Ascending aorta (tissue), 2 donors: Measurements from ENCODE around the gene ZFYVE9. TPM values are rescaled to one million over a fixed set of nuclear protein-coding genes. Genes with fewer than 3 reads are reported as not detected.
"Not testable (repeated sequence)": the region's sequence is repeated elsewhere in the genome, so short reads cannot be mapped to it uniquely, and the experiment has no call there.

Source experiments
- DNase-seq, 2 donors: peaks; one replicate each; pipeline ENCODE4 v3.0.0-alpha.2; 2019; ENCODE audit warnings: low spot score in 2 of 2
- H3K27ac ChIP-seq, 2 donors: fragments of 200-600 bp; sonication (generic); one replicate each; pipeline ENCODE4 v1.5.1; 2016 to 2017; ENCODE audit warnings: mild to moderate bottlenecking in 1 of 2
- H3K27me3 ChIP-seq: fragments of 200-600 bp; sonication (generic); one replicate; pipeline ENCODE4 v1.5.1; 2017
- H3K36me3 ChIP-seq, 2 donors: fragments of 200-600 bp; sonication (generic); one replicate each; pipeline ENCODE4 v1.5.1; 2016
- H3K4me1 ChIP-seq, 2 donors: fragments of 200-600 bp; sonication (generic); one replicate each; pipeline ENCODE4 v1.5.1; 2016 to 2017; ENCODE audit warnings: mild to moderate bottlenecking in 1 of 2
- H3K4me3 ChIP-seq, 2 donors: fragments of 200-600 bp; sonication (generic); one replicate each; pipeline ENCODE4 v1.5.1; 2016 to 2017; ENCODE audit warnings: mild to moderate bottlenecking in 1 of 2
- H3K9me3 ChIP-seq, 2 donors: fragments of 200-600 bp; sonication (generic); one replicate each; pipeline ENCODE4 v1.5.1; 2016
- CTCF ChIP-seq, 3 experiments: fragments of 200-600 bp in 2 of 3; fragments of 450-650 bp in 1 of 3; sonication (generic) in 2 of 3; IDR thresholded peaks; one replicate each; pipeline ENCODE4 v1.5.1; 2016 to 2019; ENCODE audit warnings: antibody characterized with exemption in 3 of 3, mild to moderate bottlenecking in 1 of 3, moderate library complexity in 1 of 3
- intact Hi-C: fragments of 100-400 bp; cut with DNase I; formaldehyde crosslinking; loops from one replicate; pipeline ENCODE4 v1.15.1; 2023
- total RNA-seq: library from RNA; depleted of rRNA; stranded (reverse); fragments of >200 nt; gene quantifications from one replicate; pipeline ENCODE4 v1.1.0, GENCODE V29; 2016

ZFYVE9 gene
- total RNA-seq, 1 donor from 2014 or later: 8.1 TPM

- DNase-seq: no peak
- Histone ChIP-seq H3K27ac (no peak overlapping the region), H3K27me3 (no peaks in the 10 kb centered on the region), H3K4me3 (no peak overlapping the region), H3K4me1 (no peaks in the 10 kb centered on the region), H3K36me3 (peaks cover 0 to 5% of the 10 kb centered on the region in 2 donors), H3K9me3 (no peaks in the 10 kb centered on the region)
- TF ChIP-seq CTCF (IDR thresholded peaks at IDR 0.05): no peak
- intact Hi-C loops: no loop called here
Measured at GRCh38 chr1:52162947-52163346, 21.1 kb downstream of the ZFYVE9 start.

GRCh38 chr1:52164604-52165003, 22.7 kb downstream of the ZFYVE9 start:
- no peak for TF ChIP-seq CTCF (IDR thresholded peaks at IDR 0.05)
- no peak for DNase-seq
- H3K9me3 ChIP-seq: no peaks in the 10 kb centered on the region
- no peak overlapping the region for H3K4me3 ChIP-seq
- intact Hi-C loops: no loop called here
- peaks cover 0 to 5% of the 10 kb centered on the region in 2 donors for H3K36me3 ChIP-seq
- H3K27me3 ChIP-seq: no peaks in the 10 kb centered on the region
- H3K4me1 ChIP-seq: no peaks in the 10 kb centered on the region
- H3K27ac ChIP-seq: no peak overlapping the region

- intact Hi-C loops: no loop called here
- no peak for TF ChIP-seq CTCF (IDR thresholded peaks at IDR 0.05)
- Histone ChIP-seq H3K4me1 (no peaks in the 10 kb centered on the region), H3K4me3 (no peak overlapping the region), H3K27ac (no peak overlapping the region), H3K9me3 (peaks cover 0 to 5% of the 10 kb centered on the region in 2 donors), H3K27me3 (no peaks in the 10 kb centered on the region), H3K36me3 (no peaks in the 10 kb centered on the region)
- DNase-seq: no peak
Measured at GRCh38 chr1:52166996-52167753, 25.3 kb downstream of the ZFYVE9 start.

GRCh38 chr1:52168373-52169080, 26.6 kb downstream of the ZFYVE9 start:
- DNase-seq: no peak
- no peak overlapping the region for H3K27ac ChIP-seq
- no peak overlapping the region for H3K4me3 ChIP-seq
- intact Hi-C loops: no loop called here
- H3K4me1 ChIP-seq: no peaks in the 10 kb centered on the region
- peaks cover 0 to 5% of the 10 kb centered on the region in 2 donors for H3K9me3 ChIP-seq
- H3K27me3 ChIP-seq: no peaks in the 10 kb centered on the region
- no peak for TF ChIP-seq CTCF (IDR thresholded peaks at IDR 0.05)
- no peaks in the 10 kb centered on the region for H3K36me3 ChIP-seq

- H3K4me1 ChIP-seq, intact Hi-C loops, H3K27ac ChIP-seq, H3K9me3 ChIP-seq, H3K36me3 ChIP-seq, H3K27me3 ChIP-seq, DNase-seq, H3K4me3 ChIP-seq: not testable (repeated sequence)
Measured at GRCh38 chr1:52171149-52171548, 29.3 kb downstream of the ZFYVE9 start.

- TF ChIP-seq CTCF (IDR thresholded peaks at IDR 0.05): no peak
- intact Hi-C loops: no loop called here
- Histone ChIP-seq H3K27me3 (no peaks in the 10 kb centered on the region), H3K27ac (no peak overlapping the region), H3K4me3 (no peak overlapping the region), H3K36me3 (no peaks in the 10 kb centered on the region), H3K4me1 (no peaks in the 10 kb centered on the region), H3K9me3 (no peaks in the 10 kb centered on the region)
- DNase-seq: no peak
Measured at GRCh38 chr1:52179073-52179472, 37.2 kb downstream of the ZFYVE9 start.
